Stimulated activated CD8-positive, alpha-beta memory T cell treated with anti-CD3 and anti-CD28 coated beads, Interleukin-15, amount 100 ng/mL, for 24 hours (primary cell): ENCODE measurements around the gene PDE4D.

ENCODE experiments used
- DNase-seq: peaks from one replicate; pipeline ENCODE4 v3.0.0-alpha.2; 2020; ENCODE audit warnings: low read depth

PDE4D gene

DNA sequence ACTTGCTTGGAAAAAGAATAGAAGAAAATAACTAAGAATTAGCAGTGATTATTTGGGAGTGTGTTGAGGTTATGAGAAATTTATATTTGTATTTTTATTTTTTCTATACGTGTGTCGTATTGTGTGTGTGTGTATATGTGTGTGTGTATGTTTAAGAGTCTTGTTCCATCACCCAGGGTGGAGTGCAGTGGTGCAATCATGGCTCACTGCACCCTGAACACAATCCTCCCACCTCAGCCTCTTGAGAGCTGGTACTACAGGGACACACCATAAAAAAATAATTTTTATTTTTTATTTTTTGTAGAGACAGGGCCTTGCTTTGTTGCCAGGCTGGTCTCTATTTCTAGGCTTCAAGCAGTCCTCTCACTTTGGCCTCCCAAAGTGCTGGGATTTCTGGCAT is 643.8 kb downstream of the PDE4D start:
- no peak for DNase-seq

DNA sequence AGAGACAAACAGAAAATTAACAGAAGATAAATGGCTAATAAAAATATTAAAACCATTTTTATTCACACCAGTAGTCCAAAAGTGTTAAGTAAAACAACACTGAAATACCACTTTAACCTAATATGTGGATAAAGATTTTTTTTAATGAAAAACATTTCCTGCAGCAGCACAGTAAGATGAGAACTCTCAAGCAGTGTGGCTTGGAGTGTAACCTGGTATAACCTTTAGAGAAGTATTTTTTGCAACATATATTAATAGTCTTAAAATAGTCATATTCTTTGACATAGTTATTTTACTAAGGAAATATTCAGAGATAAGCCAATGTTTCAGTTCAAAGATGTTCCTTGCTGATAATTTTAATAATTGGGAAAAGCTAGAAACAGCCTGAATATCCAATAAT is 644.4 kb downstream of the PDE4D start:
- no peak for DNase-seq

DNA sequence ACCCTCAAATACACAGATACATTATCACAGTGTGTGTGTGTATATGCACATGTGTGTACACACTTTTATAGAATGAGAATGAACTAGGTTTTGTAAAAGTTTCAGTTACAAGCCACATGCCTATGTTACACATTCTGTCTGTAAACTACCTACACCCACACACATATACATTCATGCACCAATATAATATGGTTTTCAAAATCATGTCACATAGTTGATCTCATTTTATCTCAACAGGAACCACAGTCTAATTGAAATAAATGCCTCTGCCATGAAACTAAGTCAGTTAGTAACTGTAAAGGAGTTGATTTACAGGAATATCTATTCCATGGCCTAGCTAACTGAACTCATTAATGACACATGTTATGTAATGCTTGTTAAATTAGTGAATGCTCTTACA is 646.6 kb downstream of the PDE4D start:
- no peak for DNase-seq

DNA sequence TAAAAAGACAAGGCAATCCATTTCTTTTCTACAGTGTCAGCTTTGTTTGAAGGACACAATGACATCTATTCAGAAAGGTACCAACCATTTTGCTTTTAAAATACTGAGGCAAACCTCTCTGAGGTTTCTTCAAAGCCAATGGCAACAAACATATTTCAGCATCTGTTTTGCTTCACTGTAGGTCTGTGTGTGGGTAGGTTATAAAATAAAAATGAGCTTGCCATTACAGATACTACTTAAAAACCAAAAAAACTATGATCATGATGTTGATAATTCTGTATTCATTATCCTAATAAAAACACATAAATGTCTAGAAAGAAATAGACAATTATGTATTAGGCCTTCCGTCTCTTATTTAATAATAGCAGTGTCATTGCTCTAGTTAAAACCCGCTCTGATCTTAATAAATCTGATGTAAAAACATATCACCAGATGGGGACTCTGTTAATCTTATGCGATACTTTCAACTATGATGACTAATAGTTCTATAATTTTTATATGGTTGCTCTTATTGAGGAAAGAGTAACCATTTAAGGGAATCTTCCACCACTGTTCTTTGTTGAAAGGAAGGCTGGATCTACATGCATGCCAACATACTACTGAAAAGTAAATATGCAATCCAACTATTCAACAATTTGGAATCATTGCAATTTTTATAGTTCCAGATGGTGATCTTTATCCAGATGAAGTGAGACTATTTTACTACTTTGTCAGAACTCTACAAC is 647.2 kb downstream of the PDE4D start:
- no peak for DNase-seq

DNA sequence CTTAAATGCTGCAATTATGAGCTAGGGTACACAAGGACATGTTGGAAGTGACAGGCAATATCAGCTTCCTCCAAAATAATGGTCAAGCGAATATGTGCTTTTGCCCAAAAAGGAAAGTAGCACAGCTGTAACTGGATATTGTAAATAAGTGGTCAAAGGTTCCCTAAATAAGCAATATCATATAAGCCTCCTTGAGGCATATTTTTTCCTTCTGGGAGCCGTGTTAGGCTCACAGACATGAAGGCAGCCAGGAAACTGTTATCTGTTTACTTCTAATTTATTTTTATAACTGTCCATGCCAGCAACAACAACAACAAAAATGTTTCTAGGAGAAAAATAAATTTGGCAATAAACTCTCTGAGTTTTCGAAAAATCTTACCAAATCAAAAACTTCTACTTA is 648.3 kb downstream of the PDE4D start:
- no peak for DNase-seq

DNA sequence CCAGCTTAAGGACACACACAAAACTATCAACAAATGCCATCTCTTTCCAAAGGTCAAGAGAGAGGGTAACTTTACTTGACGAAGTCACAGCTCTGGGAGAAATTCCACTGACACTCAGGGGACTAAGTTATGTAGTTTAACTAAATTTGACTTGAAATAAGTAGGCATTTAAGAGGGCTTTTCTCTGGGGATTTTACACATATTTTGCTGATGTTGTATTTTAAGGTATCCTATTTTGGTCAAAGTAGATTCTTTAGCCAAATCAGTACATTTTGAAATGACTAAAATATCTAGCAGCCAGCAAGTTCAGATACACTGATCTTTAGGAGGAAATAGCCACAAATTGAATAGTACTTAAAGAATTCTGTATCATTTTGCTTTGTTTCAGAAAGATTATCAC is 652.0 kb downstream of the PDE4D start:
- DNase-seq, result no peak

DNA sequence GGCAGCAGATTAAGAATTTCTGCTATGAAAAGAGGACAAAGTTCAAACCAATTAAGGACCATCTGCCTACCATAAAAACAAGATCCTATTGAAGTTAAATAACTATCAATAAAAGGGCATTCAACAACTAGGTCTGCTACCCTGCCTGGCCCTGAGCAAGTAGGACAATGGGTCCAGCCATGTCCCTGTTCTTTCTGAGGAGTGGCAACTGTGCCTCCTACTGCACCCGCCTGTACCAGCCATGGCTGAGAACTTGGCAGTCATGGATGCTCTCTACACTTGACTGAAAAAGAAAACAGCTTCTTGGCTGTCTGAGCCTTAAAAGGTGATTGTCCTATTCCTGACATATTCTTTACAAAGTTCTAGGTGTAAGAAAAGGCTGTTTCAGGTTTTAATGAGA is 652.4 kb downstream of the PDE4D start:
- DNase-seq, result no peak

DNA sequence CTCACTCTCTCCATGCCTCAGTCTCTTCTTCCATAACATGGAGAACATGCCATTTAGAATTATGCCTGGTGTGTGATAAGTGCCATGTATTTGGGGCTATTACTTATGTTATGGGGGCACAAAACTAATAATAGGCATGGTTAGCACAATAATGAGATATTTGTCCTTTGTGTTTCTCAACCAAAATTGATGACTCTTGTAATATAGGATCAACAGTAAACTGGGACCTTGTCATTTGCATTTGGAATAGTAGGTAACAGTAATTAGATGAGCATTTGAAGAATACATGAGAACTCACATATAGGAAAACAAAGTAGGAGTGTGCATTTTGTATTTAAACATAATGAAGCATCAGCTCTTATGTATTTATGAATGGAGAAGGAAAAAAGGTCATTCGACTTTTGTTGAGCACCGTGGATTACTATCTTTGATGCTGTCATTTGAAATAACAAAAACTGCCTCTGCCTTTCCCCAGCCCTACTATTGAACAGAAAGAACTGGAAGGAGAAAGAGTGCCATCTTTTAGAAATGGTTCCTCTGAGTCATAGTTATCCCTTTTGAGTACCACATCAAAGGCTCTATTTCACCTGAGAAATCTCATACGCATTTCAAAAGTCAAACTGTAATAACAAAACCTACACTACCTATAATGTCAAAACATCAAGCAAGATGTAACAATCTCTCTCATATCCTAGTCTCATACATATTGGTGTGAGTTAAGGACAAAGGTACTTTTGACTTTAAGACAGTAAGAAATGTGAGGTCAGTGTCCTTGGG is 655.2 kb downstream of the PDE4D start:
- DNase-seq, result no peak

DNA sequence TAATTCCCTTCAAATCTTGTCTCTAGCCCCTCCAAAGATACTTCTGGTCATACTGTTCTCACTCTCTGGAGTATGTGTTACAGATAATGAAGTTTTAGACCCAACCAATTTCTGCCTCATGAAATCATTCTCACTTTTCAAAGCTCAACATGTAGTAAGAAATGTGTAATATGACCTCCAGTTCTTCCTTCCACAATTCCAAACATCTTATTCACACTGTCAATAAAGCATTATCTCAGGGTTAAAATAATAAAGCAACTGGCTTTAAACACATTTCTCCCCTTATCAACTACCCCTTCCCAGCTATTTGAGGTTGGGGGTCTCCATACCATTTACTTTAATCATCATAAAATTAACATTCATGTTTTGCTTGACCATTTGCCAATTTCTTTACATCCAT is 656.5 kb downstream of the PDE4D start:
- no peak for DNase-seq

DNA sequence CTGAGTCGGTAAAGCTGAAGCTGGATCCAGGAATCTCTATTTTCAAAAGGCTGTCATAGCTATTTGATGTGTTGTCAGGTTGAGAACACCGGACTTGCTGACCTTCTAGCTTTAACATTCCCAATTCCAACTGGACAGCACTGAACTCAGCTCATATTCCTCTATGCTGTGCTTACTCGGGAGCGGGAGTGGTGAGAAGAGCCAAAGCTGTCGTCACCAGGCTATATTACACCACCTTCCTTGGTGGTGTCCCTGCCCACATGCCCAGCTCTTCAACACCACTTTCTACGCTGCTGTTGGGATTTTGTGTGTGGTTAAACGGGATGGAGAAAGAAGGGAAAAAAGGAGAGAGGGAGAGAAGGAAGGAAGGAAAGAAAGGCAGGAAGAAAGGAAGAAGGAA is 657.1 kb downstream of the PDE4D start:
- no peak for DNase-seq

DNA sequence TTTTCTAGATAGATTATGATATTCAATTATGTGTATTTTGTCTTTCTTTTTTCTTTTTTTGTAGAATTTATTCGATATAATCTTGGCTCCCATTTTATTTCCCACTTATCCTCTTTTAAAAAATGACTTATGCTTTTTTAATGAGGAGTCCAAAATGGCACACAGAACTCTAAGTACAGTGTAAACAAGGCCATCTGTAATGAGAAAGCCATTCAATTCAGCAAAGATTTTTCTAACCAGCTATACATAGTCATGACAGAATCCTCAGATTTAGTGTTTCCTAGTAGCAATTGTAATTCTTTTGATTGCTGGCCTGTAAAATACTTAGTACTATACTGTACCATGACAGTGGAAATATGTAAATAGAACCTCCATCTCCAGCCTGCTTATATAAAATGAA is 659.3 kb downstream of the PDE4D start:
- DNase-seq, result no peak

DNA sequence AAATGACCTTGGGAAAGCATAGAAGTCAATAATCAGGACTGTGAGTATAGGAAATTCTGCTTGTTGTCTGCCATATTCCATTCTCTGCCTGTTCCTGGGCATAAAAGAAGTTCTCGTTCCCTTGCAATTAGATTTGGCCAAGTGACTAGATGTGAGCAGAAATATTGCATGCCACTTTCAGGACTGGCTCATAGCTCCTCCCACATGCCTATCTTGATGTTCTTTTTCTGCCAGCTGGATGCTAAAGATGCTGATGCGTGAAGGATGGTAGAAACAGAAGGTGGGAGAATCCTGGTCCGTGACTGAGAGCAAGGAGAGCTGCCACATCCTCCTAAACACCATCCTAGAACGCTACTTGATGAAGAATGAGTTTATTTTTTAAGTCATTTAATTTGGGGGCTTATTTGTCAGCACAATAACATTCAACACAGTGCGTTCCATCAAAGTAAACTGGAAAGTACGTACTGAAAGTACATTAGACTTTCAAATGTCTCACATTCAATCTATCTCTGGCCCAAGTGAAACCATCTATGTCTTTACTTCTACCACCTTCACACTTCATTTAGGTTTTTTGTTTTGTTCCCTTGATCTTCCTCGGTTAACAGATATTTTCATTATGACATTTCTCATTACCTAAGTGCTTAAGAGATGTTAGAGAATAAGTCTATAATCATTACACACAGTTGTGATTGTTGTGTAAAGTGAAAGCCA is 662.1 kb downstream of the PDE4D start:
- no peak for DNase-seq

DNA sequence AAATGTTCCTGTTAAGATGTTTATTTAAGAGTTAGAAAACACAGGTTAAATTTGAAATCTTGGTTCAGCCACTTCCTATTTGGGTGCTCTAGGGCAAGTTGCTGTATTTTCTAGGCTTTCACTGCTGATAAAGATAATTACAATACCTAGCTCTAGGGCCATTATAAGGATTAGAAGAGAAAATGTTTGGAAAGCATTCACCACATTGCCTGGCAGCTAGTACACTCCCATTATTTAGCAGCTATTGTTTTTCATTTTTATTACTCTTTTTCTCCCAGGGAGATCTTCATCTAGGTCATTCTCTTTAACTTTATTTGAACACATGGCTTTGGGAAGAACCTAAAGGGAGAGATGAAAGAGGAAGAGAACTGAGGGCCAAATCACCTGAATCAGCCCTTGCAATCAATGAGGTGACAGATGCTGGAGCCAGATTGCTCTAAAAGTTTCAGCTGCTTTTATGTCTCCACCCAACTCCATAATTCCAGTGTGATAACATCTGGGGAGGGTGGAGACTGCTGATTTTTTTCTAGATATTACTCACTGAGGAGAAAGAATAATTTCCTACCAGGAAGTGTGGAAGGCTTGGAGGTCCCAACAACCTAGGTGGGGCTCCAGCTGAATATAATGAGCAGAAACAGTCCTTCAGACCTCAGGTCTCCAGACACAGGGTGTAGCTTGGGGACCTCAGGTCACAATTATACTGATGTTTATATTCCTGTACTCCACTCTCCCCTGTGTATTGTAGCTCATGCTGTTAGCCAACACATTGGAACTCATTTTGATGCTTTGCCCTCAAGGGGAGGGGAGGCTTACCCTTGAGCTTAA is 670.6 kb downstream of the PDE4D start:
- DNase-seq, result no peak

DNA sequence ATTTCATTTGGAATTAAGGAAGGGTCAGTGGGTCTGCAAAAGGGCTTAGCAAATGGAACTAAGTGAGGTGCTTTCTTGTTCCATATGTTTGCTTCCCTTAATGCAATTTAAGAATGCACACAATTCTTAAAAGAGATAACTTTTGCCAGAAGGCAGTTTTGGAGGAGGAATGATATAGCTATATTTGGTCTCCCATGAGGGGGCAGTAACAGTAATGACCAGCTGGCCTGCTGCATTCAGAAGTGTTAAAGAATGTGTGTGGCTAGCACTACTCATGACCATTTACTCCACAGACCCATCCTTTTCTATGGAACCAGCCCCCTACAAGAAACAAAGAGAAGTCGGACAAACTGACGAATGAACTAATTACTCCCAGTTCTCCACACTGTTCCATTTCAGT is 671.8 kb downstream of the PDE4D start:
- DNase-seq, result no peak

DNA sequence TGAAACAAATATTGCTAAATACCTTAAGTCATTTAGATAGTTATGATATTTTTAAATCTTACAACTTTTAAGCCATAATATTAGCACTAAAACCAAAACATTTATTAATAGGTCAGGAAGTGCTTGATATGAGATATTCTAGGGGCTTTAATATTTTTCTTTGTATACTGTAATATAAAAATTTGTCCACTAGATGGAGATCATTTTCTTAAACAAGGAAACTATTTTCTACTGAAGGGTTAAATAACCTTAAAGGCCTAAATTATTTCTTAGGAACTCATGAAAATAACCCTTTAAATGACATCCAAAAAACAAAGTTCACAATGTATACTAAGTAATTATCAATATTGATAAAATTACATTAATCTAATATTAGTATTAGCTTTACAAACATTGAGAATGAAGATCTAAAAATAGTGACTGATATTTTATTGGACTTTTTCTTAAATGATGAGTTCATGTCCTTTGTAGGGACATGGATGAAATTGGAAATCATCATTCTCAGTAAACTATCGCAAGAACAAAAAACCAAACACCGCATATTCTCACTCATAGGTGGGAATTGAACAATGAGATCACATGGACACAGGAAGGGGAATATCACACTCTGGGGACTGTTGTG is 675.0 kb downstream of the PDE4D start:
- DNase-seq, result no peak

DNA sequence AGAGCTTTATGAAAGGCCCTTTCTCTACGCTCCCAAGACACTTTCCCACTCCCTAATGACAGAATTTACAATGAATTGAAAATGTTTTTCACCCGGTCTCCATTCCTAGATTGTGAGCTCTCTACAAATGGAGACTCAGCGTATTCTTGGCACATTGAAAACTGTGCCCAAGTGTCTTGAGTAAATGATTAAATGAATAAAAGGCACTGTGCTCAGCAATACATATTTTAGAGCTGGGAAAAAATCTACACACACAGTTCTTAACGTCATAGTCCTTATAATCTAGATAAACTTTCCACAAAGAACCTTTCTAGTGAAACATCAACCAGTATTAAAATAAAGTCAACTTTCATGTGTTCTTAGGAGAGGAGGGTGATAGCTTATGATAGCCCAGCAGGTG is 676.7 kb downstream of the PDE4D start:
- DNase-seq, result no peak

DNA sequence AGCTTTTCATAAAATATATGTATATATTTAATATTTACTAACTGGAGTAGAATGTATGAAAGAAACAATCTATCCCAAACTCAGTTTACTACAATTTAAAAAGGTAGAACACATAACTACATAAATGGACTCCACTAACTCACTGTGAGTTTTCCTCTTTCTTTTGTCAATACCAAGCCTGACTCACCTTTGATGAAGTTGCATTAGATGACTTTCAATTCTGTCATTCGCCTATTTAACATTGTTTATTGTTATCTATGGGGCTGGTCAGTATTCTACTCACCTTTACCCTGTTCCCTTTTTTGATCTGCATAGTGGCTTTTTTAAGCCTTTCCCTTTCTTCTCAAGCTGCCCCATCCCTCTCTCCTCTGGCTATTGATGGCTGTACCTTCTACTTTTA is 680.9 kb downstream of the PDE4D start:
- no peak for DNase-seq

DNA sequence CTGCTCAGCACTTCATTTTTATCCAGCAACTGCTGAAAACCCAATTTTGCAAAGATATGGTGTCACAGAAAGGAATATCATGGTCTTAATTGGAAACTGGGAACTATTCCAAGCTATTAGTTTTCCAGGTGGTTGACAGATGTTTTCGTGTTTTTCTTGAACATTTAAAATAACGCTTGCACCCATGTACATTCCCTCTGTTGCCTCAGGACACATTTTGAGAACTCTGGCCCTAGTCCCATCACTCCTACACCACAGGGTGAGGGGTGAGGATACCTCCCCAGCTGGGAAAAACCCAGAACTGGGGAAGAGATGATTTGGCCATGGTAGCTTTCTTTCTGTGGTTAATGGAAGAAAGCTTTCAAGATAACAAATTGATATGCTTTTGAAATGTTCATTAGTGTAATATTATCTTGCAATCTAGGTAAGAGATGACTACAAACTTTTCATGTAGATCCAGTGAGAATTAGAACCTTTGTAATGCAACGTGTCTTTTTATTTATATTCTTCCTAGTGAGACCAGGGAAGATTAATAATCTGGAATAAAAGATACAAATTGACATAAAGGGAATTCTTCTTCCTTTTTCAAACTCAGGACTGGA is 683.7 kb downstream of the PDE4D start:
- DNase-seq, result no peak

DNA sequence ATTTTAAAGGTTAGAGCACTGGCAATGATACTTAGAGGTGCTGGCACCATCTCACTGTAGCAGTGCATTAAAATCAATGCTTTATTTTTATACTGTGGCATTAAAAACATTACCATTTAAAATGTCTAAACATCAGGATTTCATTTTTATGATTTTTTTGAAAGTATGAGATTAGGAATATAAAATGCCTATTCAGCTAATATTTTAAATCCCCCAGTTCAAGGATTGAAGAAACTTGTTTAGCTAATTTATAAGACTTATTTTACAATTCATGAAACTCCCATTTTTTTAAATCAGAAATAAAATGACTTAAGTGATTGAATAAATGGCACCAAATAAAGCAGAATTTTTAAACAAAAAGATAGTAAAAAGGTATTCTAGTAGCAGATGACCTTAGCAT is 685.1 kb downstream of the PDE4D start:
- DNase-seq, result no peak

DNA sequence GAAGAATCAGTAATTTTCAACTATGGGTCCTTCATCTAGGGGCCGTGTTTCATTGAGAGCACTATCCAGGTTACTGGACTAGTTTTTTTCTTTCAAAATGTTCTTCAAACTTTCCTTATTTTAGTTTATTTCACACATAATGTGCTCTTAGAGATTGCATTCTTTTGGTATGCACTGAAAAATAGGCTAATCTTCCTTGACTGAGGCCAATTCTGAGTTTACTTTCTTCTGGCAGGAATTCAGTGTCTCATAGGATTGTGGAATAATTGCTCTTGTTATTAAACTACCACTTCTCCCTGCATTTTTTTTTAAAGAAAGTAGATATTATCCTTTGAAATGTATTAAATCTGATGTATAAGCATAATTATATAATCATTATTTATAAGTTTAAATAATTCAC is 686.1 kb downstream of the PDE4D start:
- no peak for DNase-seq

DNA sequence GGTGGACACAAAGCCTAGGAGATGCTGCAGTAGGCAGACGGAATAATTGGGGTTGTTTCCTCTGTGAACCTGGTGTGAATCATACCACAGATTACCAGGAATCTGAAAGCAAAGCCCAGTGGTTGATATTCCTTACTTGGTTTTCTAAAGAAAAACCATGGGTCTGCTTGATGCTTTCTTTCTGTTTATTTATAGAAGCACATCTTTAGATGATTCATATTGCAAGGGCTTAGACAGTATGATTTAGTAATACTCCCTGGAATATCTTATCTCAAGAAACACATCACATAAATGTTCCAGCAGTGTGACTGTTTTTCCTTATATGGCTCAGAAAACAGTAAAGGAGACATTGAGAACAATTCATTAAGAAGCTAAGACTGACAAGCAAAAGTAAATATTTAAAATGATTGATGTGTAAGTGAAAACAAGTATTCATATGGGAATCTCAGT is 687.4 kb downstream of the PDE4D start:
- no peak for DNase-seq
